ENCODE results near the gene CNNM3.

CNNM3 gene

DNA sequence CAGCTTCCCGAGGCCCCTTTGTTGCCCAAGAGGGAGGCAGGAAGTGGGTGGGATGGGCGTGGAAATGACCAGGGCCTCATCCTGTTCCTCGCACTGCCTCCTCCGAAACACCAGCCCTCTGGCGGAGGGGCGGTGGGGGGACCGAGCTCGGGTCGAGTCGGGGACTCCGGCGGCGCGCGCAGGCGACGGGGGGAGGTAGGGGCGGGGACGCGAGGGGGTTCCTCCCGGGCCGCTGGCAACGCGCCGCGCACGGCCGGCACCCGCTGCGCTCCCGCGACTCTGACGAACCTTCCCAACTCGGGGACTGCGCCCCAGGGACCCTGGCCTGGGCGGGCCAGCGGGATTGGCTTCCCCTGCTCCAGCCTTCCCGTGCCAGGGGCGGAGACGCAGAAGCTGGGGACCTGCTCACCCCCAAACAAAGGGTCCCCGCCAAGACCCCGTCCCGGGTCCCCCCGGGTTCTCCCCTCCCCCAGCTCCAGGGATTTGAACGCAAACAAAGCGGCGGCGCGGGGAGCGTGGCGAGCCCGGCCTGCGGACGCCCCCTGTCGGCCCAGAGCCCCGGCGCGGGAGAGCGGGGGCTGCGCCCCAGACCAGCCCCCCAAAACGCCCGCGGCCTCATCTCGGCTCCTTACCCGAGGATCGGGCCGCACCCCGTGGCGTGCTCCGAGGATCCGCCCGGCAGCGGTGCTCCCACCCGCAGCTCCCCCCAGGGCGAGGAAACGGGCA, 52.6 kb downstream of the CNNM3 start (continued):
- TF ChIP-seq, protein P1, sequence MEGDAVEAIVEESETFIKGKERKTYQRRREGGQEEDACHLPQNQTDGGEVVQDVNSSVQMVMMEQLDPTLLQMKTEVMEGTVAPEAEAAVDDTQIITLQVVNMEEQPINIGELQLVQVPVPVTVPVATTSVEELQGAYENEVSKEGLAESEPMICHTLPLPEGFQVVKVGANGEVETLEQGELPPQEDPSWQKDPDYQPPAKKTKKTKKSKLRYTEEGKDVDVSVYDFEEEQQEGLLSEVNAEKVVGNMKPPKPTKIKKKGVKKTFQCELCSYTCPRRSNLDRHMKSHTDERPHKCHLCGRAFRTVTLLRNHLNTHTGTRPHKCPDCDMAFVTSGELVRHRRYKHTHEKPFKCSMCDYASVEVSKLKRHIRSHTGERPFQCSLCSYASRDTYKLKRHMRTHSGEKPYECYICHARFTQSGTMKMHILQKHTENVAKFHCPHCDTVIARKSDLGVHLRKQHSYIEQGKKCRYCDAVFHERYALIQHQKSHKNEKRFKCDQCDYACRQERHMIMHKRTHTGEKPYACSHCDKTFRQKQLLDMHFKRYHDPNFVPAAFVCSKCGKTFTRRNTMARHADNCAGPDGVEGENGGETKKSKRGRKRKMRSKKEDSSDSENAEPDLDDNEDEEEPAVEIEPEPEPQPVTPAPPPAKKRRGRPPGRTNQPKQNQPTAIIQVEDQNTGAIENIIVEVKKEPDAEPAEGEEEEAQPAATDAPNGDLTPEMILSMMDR (tag by site-specific recombination; IDR thresholded peaks at IDR 0.05) = peak; percentile 49
- TF ChIP-seq, protein P2, sequence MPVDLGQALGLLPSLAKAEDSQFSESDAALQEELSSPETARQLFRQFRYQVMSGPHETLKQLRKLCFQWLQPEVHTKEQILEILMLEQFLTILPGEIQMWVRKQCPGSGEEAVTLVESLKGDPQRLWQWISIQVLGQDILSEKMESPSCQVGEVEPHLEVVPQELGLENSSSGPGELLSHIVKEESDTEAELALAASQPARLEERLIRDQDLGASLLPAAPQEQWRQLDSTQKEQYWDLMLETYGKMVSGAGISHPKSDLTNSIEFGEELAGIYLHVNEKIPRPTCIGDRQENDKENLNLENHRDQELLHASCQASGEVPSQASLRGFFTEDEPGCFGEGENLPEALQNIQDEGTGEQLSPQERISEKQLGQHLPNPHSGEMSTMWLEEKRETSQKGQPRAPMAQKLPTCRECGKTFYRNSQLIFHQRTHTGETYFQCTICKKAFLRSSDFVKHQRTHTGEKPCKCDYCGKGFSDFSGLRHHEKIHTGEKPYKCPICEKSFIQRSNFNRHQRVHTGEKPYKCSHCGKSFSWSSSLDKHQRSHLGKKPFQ (tag by site-specific recombination; IDR thresholded peaks at IDR 0.05) = no peak
- TF ChIP-seq SCRT1 (tag by site-specific recombination; IDR thresholded peaks at IDR 0.05; ENCODE audit: borderline replicate concordance) (no peak), ZBTB7A (tag by site-specific recombination; IDR thresholded peaks at IDR 0.05; ENCODE audit: low read depth) (no peak), FEZF1 (tag by site-specific recombination; IDR thresholded peaks at IDR 0.05) (no peak), ZNF670 (tag by site-specific recombination; IDR thresholded peaks at IDR 0.05; ENCODE audit: low read depth) (no peak), ZNF624 (tag by site-specific recombination; IDR thresholded peaks at IDR 0.05) (no peak), EGR2 (tag by site-specific recombination; IDR thresholded peaks at IDR 0.05; ENCODE audit: low read depth) (0 out of 2 replicates have a peak, but pooled peaks have one; percentile 19), HOXC10 (CRISPR knock-in tag; IDR thresholded peaks at IDR 0.05) (no peak), ZNF404 (tag by site-specific recombination; IDR thresholded peaks at IDR 0.05) (no peak), ZBTB17 (tag by site-specific recombination; IDR thresholded peaks at IDR 0.05) (no peak), ZNF274 (IDR thresholded peaks at IDR 0.05; ENCODE audit: low read length) (no peak), ZNF274 (tag by site-specific recombination; IDR thresholded peaks at IDR 0.05; ENCODE audit: borderline replicate concordance) (no peak), ZNF501 (tag by site-specific recombination; IDR thresholded peaks at IDR 0.05) (no peak), ZNF660 (tag by site-specific recombination; IDR thresholded peaks at IDR 0.05) (no peak), SETDB1 (IDR thresholded peaks at IDR 0.05; ENCODE audit: insufficient read length, low read length) (no peak), ZBTB48 (tag by site-specific recombination; IDR thresholded peaks at IDR 0.05) (peak; percentile 59; the same call in 1 of the 2 replicates), ZNF658 (tag by site-specific recombination; IDR thresholded peaks at IDR 0.05) (no peak), ZNF521 (tag by site-specific recombination; IDR thresholded peaks at IDR 0.05) (no peak), KLF16 (tag by site-specific recombination; IDR thresholded peaks at IDR 0.05) (no peak), ZNF707 (tag by site-specific recombination; IDR thresholded peaks at IDR 0.05) (no peak), ZNF211 (tag by site-specific recombination; IDR thresholded peaks at IDR 0.05; ENCODE audit: low read depth) (no peak), ZNF555 (tag by site-specific recombination; conservative IDR thresholded peaks at IDR 0.05) (no peak), ELK4 (IDR thresholded peaks at IDR 0.05; ENCODE audit: borderline replicate concordance, low read depth, low read length) (no peak), ZNF530 (tag by site-specific recombination; IDR thresholded peaks at IDR 0.05; ENCODE audit: low read depth) (no peak), ZNF112 (tag by site-specific recombination; IDR thresholded peaks at IDR 0.05) (no peak), KLF9 (tag by site-specific recombination; IDR thresholded peaks at IDR 0.05; ENCODE audit: low read depth) (peak; percentile 31), ZFP69B (tag by site-specific recombination; IDR thresholded peaks at IDR 0.05) (no peak)
- TF ChIP-seq, protein P3, sequence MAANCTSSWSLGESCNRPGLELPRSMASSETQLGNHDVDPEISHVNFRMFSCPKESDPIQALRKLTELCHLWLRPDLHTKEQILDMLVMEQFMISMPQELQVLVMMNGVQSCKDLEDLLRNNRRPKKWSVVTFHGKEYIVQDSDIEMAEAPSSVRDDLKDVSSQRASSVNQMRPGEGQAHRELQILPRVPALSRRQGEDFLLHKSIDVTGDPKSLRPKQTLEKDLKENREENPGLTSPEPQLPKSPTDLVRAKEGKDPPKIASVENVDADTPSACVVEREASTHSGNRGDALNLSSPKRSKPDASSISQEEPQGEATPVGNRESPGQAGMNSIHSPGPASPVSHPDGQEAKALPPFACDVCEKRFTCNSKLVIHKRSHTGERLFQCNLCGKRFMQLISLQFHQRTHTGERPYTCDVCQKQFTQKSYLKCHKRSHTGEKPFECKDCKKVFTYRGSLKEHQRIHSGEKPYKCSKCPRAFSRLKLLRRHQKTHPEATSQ (tag by site-specific recombination; IDR thresholded peaks at IDR 0.05) = no peak
- TF ChIP-seq, protein P4, sequence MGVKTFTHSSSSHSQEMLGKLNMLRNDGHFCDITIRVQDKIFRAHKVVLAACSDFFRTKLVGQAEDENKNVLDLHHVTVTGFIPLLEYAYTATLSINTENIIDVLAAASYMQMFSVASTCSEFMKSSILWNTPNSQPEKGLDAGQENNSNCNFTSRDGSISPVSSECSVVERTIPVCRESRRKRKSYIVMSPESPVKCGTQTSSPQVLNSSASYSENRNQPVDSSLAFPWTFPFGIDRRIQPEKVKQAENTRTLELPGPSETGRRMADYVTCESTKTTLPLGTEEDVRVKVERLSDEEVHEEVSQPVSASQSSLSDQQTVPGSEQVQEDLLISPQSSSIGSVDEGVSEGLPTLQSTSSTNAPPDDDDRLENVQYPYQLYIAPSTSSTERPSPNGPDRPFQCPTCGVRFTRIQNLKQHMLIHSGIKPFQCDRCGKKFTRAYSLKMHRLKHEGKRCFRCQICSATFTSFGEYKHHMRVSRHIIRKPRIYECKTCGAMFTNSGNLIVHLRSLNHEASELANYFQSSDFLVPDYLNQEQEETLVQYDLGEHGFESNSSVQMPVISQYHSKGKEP (tag by site-specific recombination; IDR thresholded peaks at IDR 0.05) = no peak
- TF ChIP-seq, protein P5, sequence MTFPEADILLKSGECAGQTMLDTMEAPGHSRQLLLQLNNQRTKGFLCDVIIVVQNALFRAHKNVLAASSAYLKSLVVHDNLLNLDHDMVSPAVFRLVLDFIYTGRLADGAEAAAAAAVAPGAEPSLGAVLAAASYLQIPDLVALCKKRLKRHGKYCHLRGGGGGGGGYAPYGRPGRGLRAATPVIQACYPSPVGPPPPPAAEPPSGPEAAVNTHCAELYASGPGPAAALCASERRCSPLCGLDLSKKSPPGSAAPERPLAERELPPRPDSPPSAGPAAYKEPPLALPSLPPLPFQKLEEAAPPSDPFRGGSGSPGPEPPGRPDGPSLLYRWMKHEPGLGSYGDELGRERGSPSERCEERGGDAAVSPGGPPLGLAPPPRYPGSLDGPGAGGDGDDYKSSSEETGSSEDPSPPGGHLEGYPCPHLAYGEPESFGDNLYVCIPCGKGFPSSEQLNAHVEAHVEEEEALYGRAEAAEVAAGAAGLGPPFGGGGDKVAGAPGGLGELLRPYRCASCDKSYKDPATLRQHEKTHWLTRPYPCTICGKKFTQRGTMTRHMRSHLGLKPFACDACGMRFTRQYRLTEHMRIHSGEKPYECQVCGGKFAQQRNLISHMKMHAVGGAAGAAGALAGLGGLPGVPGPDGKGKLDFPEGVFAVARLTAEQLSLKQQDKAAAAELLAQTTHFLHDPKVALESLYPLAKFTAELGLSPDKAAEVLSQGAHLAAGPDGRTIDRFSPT (tag by site-specific recombination; IDR thresholded peaks at IDR 0.05) = no peak
